HG03378 (cell line): ENCODE results near the gene UNC5B.

ENCODE experiments used
- ATAC-seq: cut with Tn5 transposase; IDR thresholded peaks from one replicate; pipeline ENCODE4 v1.9.1; 2021; ENCODE audit warnings: mild to moderate bottlenecking, moderate library complexity; ENCODE audit not compliant: unreplicated experiment

Gene UNC5B

DNA sequence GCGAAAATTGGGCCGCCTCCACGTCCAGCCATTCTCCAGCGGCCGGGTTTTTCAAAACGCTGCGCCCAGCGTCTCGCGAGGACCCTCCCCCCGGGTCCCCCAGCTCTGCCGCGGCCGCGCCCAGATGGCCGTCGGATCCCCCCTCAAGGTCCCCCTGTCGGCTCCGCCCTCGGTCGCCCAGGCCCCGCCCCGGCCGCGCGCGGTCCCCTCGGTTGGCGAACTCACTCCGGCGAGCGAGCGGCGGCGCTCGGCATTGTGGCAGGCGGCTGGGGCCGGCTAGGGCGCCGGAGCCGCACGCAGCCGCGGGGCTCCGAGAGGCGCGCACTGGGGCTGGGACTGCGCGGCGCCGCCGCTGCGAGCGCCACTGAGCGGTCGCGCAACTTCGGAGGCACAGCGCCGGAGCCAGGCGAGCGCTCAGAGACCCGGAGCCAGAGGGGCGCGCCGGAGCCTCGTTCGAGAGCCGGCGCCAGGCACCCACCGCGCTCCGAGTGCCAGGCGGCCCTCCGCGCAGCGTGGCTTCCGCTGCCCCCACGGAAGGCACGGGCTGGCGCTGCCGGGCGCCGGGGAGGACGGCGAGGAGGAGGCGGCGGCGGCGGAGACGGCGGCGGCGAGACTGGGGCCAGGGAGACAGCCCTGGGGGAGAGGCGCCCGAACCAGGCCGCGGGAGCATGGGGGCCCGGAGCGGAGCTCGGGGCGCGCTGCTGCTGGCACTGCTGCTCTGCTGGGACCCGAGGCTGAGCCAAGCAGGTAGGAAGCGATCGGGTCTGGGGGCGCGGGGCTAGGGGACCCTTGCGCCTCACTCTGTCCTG lies at the start of gene UNC5B:
UNC5B (plus strand) TSS at position 253 of the 809 bp plus-strand sequence; CDS start at position 669, 416 bp downstream.
- ATAC-seq, result no peak

GRCh38 chr10:71173466-71173865 lies 38.9 kb upstream of the UNC5B start:
- no peak for ATAC-seq

DNA sequence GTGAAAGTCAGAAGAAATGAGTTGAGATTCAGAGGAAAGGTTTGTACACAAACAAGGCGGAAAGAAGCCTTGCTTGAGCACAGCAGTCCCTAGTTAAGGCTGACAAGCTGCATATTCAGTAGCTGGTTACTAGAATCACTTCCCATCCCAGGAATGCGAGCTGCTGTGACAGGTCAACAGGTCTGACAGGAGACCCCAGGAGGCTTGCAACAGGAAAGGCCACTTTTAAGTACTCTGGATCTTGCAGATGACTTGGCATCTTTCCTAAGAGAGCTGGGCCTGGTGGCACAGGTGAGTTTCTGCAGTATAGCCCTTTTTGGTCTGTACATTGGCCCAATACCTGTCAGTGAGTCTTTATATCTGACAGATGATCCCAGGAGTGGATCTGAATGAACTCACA lies 35.7 kb upstream of the UNC5B start:
- no peak for ATAC-seq

DNA sequence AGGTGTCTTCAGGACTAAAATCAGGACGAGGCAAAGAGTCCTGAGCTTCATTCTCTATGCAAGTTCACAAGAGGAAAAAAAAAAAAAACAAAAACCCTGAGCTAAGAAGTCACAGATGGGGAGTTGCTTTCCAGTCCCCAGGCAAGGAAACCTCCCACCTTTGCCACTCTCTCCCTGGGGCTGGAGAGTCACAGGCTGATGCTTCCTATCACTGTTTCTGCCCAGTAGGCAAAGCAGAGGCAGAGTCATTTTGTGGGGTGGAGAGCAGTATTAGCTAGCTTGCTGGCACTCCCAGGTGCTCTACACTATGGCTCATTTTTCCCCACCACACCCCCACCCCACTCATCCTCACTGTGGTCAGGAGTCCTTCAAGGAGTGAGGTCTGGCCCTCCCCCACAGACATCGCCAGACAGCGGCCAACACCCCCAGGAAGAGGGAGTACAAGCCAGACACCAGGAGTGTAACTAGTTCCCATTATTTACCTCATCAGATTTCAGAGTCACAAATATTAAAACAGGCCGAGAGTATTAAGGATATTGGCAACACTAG lies 34.6 kb upstream of the UNC5B start:
- no peak for ATAC-seq

DNA sequence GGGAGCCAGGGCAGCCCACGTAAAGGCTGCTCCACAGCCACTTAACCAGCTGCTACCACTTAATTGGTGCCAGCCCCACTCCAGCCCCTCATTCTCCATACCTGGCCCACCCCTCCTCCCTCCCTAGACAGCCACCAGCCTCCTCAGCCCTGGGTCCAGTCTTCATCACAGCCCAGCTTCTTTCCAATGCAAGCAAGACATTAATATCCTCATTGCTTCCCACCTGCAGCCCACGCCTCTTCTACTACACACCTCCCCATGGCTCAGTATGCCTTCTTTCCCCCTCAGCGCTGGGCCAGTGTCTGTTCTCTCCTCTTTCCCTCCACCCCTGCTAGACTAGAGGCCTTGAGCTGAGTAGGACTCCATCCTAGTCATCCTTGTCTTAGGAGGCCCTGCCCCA lies 33.5 kb upstream of the UNC5B start:
- no peak for ATAC-seq

DNA sequence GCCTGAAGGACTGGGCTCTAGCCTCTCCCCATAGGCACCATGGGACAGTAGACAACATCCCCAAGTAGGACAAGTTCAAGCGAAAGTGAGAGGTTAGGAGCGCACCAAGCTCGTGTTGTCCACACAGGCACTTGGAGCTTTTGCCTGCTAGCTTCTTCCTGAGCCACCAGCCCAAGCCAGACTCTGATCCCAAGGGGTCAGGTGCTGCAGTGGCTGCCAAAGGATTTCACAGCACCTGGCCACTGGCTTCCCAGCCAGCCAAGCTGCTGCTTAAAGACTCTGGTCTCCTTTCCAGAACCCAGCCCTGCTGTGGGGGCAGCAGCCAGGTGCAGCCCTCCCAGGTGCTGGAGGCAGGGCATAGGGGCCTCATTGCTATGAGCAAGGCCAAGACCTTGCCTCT lies 33.0 kb upstream of the UNC5B start:
- ATAC-seq, result no peak

DNA sequence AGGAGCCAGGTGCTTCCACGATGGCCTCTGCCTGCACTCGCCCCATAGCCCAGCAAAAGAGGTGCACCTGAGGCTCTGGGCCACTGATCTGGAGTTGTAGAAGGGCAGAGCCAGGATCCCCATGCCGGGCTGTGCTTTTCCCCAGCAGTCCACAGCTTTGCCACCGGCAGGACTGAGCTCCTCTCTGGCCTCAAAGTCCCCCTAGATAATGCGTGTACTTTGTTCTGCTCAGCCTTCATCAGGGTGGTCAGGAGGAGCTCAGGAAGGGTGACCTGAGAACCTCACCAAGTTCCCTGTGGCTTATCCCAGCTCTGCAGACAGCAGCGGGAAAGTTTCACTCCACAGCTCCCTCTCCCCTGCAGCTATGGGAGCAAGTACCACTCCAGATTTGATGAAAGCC lies 27.9 kb upstream of the UNC5B start:
- no peak for ATAC-seq

- ATAC-seq, result no peak
These were observed 27.2 kb upstream of the UNC5B start for GRCh38 chr10:71185209-71185608.

GRCh38 chr10:71187197-71187596 lies 25.2 kb upstream of the UNC5B start:
- no peak for ATAC-seq

- ATAC-seq, result no peak
These were observed 24.8 kb upstream of the UNC5B start for GRCh38 chr10:71187600-71187999.

DNA sequence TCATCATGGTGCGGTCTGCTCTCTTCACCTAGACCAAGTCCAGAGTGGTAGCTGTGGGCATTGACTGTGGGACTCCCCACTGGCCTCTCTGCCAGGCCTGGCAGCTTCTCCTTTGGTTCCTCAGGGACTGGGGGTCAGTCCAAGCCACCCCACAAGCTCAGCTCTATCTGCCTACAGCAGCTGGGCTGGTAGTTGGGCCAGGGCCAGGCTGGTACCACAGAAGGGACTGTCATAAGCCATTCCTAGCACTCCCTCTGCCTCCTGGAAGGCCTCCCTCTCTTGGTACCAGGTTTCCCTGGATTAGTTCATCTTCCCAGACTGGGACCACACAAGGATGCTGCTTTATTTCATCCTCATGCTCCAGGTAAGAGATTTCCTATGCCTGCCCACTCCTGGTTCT lies 24.2 kb upstream of the UNC5B start:
- ATAC-seq, result no peak

- no peak for ATAC-seq
These were observed 21.4 kb upstream of the UNC5B start for GRCh38 chr10:71191019-71191418.

DNA sequence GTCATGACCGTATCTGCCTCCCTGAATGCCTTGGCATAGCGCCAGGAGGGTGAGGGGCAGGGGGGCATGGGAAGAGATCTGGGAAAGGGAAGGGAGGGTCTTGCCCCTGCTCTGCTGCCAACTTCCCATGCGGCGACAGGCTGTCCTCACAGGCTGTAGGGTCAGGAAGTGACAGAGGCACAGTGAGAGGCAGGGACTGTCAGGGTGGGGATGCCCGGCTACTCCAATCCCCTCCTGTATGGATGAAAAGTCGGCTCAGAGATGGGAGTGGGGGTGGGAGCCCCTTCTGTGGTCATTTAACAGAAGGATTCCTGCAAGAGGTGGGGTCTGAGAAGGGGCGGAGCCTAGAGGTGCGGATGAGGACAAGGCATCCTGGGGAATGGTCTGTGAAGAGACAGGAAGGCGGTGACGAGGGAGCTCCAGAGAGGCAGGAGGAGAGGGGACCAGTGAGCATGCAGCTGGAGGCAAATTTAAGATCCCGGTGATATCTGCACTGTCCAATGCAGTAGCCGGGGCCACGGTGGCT lies 20.8 kb upstream of the UNC5B start:
- ATAC-seq, result no peak

- no peak for ATAC-seq
These were observed 18.9 kb upstream of the UNC5B start for GRCh38 chr10:71193516-71193915.

- ATAC-seq, result no peak
These were observed 14.4 kb upstream of the UNC5B start for GRCh38 chr10:71197955-71198354.

DNA sequence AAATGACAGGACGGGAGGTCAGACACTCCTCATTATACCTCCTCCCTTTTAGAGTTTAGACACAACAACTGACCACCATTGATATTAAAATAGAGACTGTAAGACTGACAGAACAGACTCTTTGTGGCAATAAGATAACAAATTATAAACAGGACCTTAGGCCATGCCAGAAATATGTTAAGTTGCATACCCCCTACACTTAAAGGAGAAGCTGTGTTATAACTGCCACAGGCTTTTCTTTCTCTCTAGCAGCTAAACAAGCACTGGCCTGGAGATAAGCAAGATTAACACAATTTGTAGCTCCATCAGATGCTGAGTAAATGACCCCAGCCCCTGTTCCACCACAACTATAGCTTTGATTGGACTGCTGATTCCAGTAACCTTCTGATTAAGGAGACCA lies 10.5 kb upstream of the UNC5B start:
- no peak for ATAC-seq

- ATAC-seq, result no peak
These were observed 10.1 kb upstream of the UNC5B start for GRCh38 chr10:71202314-71202713.

DNA sequence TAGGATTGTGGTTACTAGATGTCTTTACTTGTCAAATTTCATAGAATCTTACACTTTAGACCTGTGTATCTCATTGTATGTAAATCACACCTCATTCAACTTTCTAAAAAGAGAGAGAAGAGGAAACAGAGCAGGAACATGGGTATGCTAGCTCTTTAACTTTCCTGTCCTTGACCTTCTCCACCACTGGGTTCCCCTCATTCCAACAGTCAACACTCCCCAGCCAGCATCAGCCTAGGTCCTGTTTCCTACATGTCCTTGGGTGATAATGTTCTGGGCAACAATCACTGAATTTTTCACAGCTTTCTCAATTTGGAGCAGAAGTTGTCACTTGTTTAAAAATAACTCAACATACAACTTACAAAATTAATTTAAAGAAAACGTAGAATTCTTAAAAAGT lies 9.2 kb upstream of the UNC5B start:
- ATAC-seq, result no peak

DNA sequence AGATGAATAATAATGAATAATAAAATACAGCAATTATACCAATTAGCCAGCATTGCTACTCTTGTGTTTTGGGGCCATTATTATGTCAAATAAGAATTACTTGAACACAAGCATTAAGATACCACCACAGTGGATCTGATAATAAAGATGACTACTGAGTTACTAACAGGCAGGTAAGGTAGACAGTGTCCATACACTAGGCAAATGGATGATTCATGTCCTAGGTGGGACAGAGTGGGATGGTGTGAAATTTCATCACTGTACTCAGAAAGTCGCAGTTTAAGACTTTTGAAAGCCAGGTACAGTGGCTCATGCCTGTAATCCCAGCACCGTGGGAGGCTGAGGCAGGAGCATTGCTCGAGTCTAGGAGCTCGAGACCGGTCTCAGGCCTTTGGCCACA lies 8.7 kb upstream of the UNC5B start:
- no peak for ATAC-seq

DNA sequence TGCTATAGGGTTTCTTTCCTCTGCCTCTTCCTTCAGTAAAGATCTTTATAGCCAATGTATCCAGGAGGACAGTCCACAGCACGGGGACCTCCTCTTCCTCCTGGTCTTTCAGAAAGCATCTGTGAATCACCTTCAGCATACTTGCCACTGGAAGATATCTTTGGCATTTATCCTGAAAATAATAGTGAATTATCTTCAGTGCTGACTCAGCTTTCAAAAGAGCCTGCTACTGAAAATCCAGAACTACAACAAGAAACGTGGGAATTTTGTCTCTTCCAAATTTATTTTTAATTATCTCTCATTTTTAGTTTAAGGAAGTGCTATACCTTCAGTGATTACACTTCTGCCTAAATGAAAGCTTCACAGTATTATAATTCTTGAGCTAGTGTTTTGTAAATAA lies 7.6 kb upstream of the UNC5B start:
- no peak for ATAC-seq

GRCh38 chr10:71205468-71205867 lies 6.9 kb upstream of the UNC5B start:
- ATAC-seq, result no peak

DNA sequence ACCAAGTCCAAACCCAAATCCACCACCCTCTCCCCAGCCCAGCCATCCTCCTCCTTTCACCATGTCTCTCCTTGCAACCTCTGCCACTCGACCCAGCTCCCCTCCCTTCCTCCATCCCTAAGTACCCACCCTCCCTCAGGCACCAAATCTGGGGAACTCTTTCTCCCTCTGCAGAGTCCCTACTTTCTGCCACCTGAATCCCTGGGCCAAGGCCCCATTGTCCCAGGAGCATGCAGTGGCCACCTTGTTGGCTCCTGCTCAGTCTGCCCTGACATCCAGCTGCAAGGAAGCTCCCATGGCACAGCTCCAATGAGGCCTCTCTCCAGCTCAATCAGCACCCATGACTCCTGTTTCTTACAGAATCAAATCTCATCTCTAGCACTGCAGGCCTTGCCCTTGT lies 5.5 kb upstream of the UNC5B start:
- no peak for ATAC-seq

GRCh38 chr10:71207578-71207977 lies 4.8 kb upstream of the UNC5B start:
- no peak for ATAC-seq
